ENCODE data around the gene ADAMTS18. TPM values are rescaled to one million over a fixed set of nuclear protein-coding genes. Genes with fewer than 3 reads are reported as not detected.

The ADAMTS18 gene
- total and polyA plus RNA-seq, 2 of the 8 experiments (the other 6 are each of a cell fraction or from before 2014, with no cell fraction given), result 0.05 to 0.19 TPM

DNA sequence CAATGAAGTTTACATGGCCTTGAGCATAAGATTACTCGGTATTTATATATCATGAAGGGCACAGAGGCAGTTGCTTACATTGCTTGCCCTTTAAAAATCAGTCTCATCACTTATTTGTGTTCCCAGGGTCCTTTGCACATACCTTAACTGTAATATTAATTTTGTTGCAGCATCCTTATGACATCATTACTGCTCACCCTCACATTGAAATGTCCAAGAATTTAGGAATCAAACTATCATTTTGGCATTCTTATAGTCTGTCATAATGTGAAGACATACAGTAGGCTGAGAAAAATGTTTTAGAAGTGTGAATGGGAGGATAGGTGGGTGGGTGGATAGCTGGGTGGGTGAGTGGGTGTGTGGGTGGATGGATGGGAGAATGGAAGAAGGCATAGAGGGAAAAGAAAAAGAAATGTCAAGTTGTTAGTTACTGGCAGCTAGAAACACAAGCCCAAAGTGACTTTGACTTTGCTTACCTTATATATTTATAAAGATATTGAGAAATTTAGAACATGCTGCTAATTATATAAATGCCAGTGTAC is 17.8 kb downstream of the ADAMTS18 start (continued):
- TF ChIP-seq TEAD4 (IDR thresholded peaks at IDR 0.05; ENCODE audit: low read depth, low read length) (no peak), CREB1 (IDR thresholded peaks at IDR 0.05) (no peak), POLR2A (IDR thresholded peaks at IDR 0.05; ENCODE audit: control extremely low read depth in 1 of 2, low read depth in 2 of 2, low read length in 2 of 2) (no peak), BACH1 (IDR thresholded peaks at IDR 0.05; ENCODE audit: low read length) (no peak)

Measured in H1 (cell line).